HG02840 (cell line): ENCODE results near the gene TNK2.
"Not testable (repeated sequence)": the region's sequence is repeated elsewhere in the genome, so short reads cannot be mapped to it uniquely, and the experiment has no call there.

Experiments
- ATAC-seq: cut with Tn5 transposase; IDR thresholded peaks from one replicate; pipeline ENCODE4 v1.9.1; 2021; ENCODE audit warnings: mild to moderate bottlenecking, moderate library complexity, moderate number of reproducible peaks; ENCODE audit not compliant: unreplicated experiment, low FRiP score

Gene TNK2

GRCh38 chr3:195907934-195908693 is at the start of gene TNK2:
TSS of gene TNK2 (minus strand) at chr3:195908551. CDS start at chr3:195888588, 19,963 bp downstream.
- no peak for ATAC-seq

- no peak for ATAC-seq
Measured at GRCh38 chr3:195956577-195956976, 48.2 kb upstream of the TNK2 start.

- not testable (repeated sequence) for ATAC-seq
Measured at GRCh38 chr3:195955416-195955841, 47.1 kb upstream of the TNK2 start.

GRCh38 chr3:195954752-195955119 is 46.4 kb upstream of the TNK2 start:
- peak; percentile 46 for ATAC-seq

GRCh38 chr3:195954052-195954751 is 45.9 kb upstream of the TNK2 start:
- ATAC-seq, result peak; percentile 92

GRCh38 chr3:195952590-195952989 is 44.2 kb upstream of the TNK2 start:
- ATAC-seq, result not testable (repeated sequence)

- not testable (repeated sequence) for ATAC-seq
Measured at GRCh38 chr3:195951443-195952177, 43.3 kb upstream of the TNK2 start.

- not testable (repeated sequence) for ATAC-seq
Measured at GRCh38 chr3:195950731-195951130, 42.4 kb upstream of the TNK2 start.

GRCh38 chr3:195950164-195950563 is 41.8 kb upstream of the TNK2 start:
- ATAC-seq, result not testable (repeated sequence)

- not testable (repeated sequence) for ATAC-seq
Measured at GRCh38 chr3:195946910-195947699, 38.8 kb upstream of the TNK2 start.

- ATAC-seq, result not testable (repeated sequence)
Measured at GRCh38 chr3:195941265-195941815, 33.0 kb upstream of the TNK2 start.

- ATAC-seq, result not testable (repeated sequence)
Measured at GRCh38 chr3:195940806-195941205, 32.5 kb upstream of the TNK2 start.

GRCh38 chr3:195939526-195940470 is 31.4 kb upstream of the TNK2 start:
- ATAC-seq, result not testable (repeated sequence)

GRCh38 chr3:195933044-195933430 is 24.7 kb upstream of the TNK2 start:
- not testable (repeated sequence) for ATAC-seq

GRCh38 chr3:195932418-195933043 is 24.2 kb upstream of the TNK2 start:
- no peak for ATAC-seq

- ATAC-seq, result no peak
Measured at GRCh38 chr3:195931582-195932273, 23.4 kb upstream of the TNK2 start.

GRCh38 chr3:195929452-195929851 is 21.1 kb upstream of the TNK2 start:
- ATAC-seq, result no peak

- no peak for ATAC-seq
Measured at GRCh38 chr3:195921334-195921791, 13.0 kb upstream of the TNK2 start.
